RWPE1 (cell line): ENCODE measurements around the gene TMEM140.

Source experiments
- CTCF ChIA-PET: fragments of 350-600 bp; sonication (Branson Sonifier 250); formaldehyde crosslinking; extraction: SDS; loops from one replicate; lab custom pipeline; 2021; lab: Yijun Ruan, JAX
- POLR2A ChIA-PET: fragments of 400-600 bp; formaldehyde crosslinking; extraction: SDS; loops from one replicate; lab custom pipeline; 2020; ENCODE audit warnings: antibody characterized with exemption; ENCODE audit not compliant: low non-redundant PET; lab: Yijun Ruan, JAX
- DNase-seq: peaks from one replicate; pipeline ENCODE4 v3.0.0; 2012; ENCODE audit warnings: low spot score
- H3K27ac ChIP-seq: fragments of 450-650 bp; 2 replicates; pipeline ENCODE4 v1.5.1; 2017
- CTCF ChIP-seq: fragments of 450-650 bp; conservative IDR thresholded peaks from 2 replicates; pipeline ENCODE4 v1.5.1; 2017; ENCODE audit warnings: low read depth, mild to moderate bottlenecking

Gene TMEM140

GRCh38 chr7:135190703-135191102, 42.8 kb downstream of the TMEM140 start:
- POLR2A ChIA-PET, result no interaction called here
- H3K27ac ChIP-seq, result no peak overlapping the region
- DNase-seq, result no peak
- TF ChIP-seq CTCF, result no peak
- CTCF ChIA-PET, result interaction anchor here (1.0 kb wide), 1 partner anchor 84 kb away, joined by 3 read pairs; no protein-coding TSS in a partner anchor

- ChIA-PET CTCF (no interaction called here), POLR2A (no interaction called here)
- no peak for TF ChIP-seq CTCF
- no peak for DNase-seq
- H3K27ac ChIP-seq, result peak overlapping the region; percentile 16; the same call in 1 of the 2 replicates
These were observed 45.2 kb downstream of the TMEM140 start for GRCh38 chr7:135192914-135193536.

- ChIA-PET CTCF (no interaction called here), POLR2A (no interaction called here)
- TF ChIP-seq CTCF, result no peak
- peak overlapping the region; percentile 16; the same call in 1 of the 2 replicates for H3K27ac ChIP-seq
- no peak for DNase-seq
These were observed 45.8 kb downstream of the TMEM140 start for GRCh38 chr7:135193615-135194081.

GRCh38 chr7:135194494-135195095, 46.7 kb downstream of the TMEM140 start:
- no peak for DNase-seq
- CTCF ChIA-PET, result no interaction called here
- H3K27ac ChIP-seq, result no peak overlapping the region

GRCh38 chr7:135195156-135195555, 47.3 kb downstream of the TMEM140 start:
- DNase-seq, result no peak
- POLR2A ChIA-PET, result no interaction called here
- no peak overlapping the region for H3K27ac ChIP-seq
- CTCF ChIA-PET, result no interaction called here
- no peak for TF ChIP-seq CTCF

More at GRCh38 chr7:135194494-135195095, 46.7 kb downstream of the TMEM140 start:
- no peak for TF ChIP-seq CTCF
- POLR2A ChIA-PET, result no interaction called here

GRCh38 chr7:135195968-135196629, 48.2 kb downstream of the TMEM140 start:
- ChIA-PET POLR2A (no interaction called here), CTCF (interaction anchor here (0.5 to 0.9 kb wide), 2 partner anchors 10 to 501 kb away, joined by 3 read pairs; no protein-coding TSS in a partner anchor)
- no peak for DNase-seq
- no peak for TF ChIP-seq CTCF
- H3K27ac ChIP-seq, result no peak overlapping the region
